IPS DF 4.7 (cell line): ENCODE measurements around the gene ADGRG1.
"Not testable (repeated sequence)": the region's sequence is repeated elsewhere in the genome, so short reads cannot be mapped to it uniquely, and the experiment has no call there.

Experiments
- DNase-seq: peaks from one replicate; pipeline ENCODE4 v3.0.0-alpha.2; 2013; ENCODE audit warnings: low spot score; ENCODE audit errors: extremely low read depth

Gene ADGRG1

DNA sequence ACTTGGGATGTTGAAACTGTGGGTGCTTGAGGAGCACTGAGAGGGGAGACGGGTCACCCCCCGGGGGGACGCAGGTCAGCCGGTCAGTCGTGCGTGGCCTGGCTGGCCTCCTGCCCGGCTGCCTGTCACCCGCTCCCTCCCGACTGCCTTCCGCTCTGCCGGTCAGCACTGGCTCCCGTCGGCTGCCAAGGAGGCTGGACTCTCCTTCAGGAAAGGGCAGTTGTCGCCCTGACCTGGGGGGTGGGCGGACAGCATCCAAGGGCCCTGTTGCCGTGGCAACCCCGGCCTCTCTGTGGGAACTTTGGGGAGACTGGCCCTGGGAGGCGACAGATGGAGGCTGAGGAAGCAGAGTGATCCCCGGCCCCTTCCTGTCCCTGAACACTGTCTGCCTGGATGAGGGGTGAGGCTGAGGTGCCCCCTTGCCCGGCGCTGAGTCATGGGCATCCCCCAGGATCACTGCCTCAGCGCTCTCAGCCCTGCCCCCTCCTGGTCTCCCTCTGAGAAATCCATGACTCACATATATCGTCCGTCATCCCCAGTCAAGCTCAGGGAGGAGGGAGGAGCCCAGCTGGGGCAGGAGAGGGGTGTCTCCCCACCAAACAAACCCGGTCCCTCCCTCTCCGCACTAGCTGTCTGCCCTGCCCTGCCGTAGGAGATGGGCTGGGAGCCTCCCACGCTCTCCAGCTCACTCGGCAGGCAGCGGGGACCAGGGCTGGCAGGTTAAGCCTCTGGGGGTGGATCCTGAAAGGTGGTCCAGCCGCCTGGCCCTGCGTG is at the start of gene ADGRG1:
Gene ADGRG1 (plus strand): TSS at position 623 of the 774 bp plus-strand sequence. CDS start 21,658 bp downstream, outside the sequence.
- DNase-seq, result no peak

- DNase-seq, result no peak
Measured at GRCh38 chr16:57579361-57579665, 49.1 kb upstream of the ADGRG1 start.

DNA sequence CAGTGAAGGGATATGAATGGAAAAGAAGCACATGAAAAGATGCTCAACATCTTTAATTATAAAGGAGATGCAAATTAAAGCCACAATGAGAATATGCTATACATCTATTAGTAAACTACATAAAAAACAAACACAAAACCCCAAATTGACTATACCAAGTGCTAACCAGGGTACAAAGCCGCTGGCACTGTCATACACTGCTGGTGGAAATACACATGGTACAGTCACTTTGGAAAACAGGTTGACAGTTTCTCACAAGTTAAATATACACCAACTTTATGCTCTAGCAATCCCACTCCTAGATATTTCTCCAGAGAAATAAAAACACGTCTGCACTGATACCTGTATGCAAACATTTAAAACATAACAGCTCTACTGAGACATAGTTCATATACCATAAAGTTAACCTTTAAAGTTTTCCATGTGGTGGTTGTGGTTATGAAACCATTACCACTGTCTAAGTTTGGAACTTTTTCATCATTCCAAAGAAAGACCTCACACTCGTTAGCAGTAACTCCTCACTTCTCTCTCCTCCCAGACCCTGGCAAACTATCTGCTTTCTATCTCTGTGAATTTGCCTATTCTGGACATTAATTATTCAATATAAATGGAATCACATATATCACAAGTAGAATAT is 43.3 kb upstream of the ADGRG1 start:
- DNase-seq, result no peak

GRCh38 chr16:57588831-57589230 is 39.6 kb upstream of the ADGRG1 start:
- DNase-seq, result no peak

DNA sequence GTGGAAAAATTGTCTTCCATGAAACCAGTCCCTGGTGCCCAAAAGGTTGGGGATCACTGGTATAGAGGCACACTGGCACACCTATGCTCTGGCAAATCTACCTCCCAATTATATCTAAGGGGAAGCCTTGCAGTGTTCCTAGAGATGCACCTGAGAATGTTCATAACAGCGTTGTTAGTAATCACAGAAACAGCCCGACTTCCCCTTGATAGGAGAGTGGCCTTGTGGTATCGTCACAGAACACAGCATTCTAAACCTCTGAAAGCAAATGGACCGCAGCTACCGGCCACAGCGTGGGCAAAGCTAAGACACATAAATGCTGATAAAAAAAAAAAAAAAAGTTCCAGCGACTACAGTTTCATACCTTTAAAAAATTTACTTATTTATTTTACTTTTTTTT is 39.1 kb upstream of the ADGRG1 start:
- no peak for DNase-seq

DNA sequence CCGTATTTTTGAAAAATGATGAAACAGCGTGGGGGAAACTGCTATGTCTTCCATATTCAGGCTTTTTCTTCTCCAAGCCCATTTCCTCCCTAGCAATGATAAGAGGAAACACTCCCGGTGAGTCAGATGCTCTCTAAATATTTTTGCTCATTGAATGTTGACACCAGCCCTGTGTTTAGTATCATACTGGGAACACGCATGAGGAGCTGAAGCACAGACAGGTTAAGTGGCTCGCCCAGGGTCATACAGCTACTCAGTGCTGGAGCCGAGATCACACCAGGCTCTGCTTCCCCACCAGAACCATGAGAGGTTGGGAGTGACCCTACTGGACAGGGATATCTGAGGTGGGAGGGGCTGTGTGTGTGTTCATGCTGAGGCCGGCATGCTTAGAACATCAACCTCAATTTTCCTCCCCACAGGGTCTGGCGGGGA is 37.8 kb upstream of the ADGRG1 start:
- DNase-seq, result no peak

DNA sequence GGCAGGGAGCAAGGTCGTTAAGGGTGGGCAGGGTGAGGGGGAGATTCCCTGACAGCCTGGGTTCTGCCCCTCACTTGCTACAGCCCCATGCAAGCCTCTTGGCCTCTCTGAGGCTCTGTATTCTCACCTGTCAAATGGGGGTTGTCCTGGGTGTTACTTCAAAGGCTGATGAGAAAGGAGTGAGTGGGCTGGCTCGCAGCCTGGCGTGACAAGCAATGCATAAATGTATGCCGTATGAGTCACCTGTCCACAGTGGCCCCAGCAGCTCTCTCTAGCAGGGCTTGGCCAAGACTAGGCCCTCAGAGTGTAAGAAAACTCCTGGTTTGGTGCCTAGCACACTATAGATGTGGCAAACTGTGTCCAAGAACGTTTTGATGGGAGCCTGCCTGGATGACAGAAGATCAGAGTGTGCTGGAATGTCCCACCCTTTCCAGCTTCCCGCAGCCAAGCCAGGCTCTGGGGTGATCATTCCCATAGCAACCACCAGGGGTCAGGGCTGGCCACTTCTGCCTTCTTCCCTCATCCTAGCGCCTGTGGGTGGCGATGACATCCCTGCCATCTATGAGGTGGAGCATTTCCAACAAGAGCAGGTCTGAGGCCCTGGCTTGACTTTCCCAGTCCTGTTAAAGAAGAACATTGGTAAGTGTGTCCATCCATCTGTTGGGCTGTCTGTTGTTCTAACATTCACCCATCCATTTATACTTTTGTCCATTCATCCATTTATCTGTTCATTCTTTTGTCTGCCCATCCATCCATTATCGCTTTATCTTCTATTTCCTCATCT is 37.2 kb upstream of the ADGRG1 start:
- DNase-seq, result no peak

- DNase-seq, result no peak
Measured at GRCh38 chr16:57591870-57592485, 36.5 kb upstream of the ADGRG1 start.

DNA sequence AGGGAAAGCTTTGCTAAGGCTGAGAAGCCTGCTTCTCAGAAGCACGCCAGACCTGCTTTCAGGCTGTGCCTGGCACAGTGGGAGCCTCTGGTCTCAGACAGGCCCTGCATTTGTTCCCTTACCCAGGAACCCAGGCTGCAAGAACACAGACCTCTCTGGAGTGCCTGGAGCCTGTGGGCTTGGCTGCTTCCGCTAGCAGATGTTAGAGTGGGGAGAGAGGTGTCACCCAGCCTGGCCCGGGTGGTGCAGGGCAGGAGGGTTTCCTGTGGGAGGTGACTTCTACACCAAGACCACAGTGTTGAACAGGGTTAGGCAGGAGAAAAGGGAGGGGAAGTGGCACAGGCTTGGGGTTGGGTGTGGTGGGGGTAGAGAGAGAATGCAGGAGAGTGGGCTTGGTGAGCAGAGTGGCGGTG is 35.8 kb upstream of the ADGRG1 start:
- DNase-seq, result no peak

DNA sequence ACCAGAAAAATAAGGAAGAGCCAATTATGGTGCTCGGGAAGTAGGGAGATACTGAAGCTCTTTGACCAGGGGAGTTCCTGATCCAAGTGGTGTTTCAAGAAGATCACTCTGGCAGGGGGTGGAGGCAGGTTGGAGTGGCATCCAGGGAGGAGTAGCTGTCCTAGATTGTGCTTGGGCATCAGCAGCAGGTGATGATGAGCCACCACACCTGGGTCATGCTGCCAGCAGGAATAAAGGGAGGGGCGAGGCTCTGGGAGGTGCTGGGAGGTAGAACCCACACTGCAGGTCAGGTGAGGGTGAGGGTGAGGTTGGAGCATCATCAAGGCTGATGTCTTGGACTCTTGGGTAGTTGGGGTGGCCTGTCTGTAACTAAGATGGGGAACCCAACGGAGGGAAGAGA is 35.4 kb upstream of the ADGRG1 start:
- DNase-seq, result no peak

DNA sequence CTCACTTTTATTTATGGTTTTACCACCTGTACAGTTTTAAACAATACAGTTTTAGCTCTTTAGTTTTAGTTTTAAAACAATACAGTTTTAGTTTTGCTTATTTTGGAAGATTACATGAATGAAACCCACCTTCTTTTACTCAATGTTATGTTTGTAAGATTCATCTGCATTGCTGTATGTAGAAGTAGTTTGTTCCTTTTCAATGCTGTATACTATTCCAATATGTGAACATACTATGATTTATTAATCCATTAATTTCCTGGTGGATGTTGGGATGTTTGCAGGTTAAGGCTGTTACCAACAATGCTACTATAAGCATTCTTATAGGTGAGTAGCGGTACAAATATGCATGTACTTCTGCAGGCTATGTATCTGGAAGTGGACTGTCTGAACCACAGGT is 34.4 kb upstream of the ADGRG1 start:
- DNase-seq, result no peak

- no peak for DNase-seq
Measured at GRCh38 chr16:57594531-57595031, 33.8 kb upstream of the ADGRG1 start.

GRCh38 chr16:57596234-57596633 is 32.2 kb upstream of the ADGRG1 start:
- DNase-seq, result not testable (repeated sequence)

- DNase-seq, result no peak
Measured at GRCh38 chr16:57598437-57598836, 30.0 kb upstream of the ADGRG1 start.

GRCh38 chr16:57600048-57600835 is 28.2 kb upstream of the ADGRG1 start:
- no peak for DNase-seq

DNA sequence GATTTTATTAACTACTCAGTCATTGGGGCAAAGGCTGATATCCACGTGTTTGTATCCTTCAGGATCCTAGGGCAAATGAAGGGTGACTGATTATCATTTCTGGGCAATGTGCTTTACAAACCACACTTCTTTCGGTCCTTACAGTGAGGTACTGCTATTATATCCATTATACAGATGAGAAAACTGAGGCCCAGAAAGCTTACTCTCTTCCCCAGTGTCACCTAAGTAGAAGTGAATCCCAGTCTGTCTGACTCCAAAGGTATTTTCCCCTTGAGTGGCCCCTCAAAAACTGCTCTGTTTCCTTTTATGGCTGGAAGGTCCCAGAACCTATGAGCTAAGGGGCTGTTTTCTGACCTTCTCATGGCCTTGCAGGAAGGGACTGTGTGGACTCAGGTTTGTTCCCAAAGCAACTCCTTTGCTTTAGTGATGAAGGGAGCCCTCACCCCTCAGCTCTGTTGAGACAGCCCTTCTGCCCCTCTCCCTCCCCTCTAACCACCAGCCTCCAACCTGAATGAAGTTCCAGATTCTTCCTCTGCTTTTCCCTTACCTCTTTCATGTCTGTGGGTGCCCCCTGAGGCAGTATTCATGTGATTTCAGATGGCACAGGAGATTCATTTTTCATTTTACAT is 27.4 kb upstream of the ADGRG1 start:
- DNase-seq, result no peak

GRCh38 chr16:57601801-57602478 is 26.5 kb upstream of the ADGRG1 start:
- no peak for DNase-seq

DNA sequence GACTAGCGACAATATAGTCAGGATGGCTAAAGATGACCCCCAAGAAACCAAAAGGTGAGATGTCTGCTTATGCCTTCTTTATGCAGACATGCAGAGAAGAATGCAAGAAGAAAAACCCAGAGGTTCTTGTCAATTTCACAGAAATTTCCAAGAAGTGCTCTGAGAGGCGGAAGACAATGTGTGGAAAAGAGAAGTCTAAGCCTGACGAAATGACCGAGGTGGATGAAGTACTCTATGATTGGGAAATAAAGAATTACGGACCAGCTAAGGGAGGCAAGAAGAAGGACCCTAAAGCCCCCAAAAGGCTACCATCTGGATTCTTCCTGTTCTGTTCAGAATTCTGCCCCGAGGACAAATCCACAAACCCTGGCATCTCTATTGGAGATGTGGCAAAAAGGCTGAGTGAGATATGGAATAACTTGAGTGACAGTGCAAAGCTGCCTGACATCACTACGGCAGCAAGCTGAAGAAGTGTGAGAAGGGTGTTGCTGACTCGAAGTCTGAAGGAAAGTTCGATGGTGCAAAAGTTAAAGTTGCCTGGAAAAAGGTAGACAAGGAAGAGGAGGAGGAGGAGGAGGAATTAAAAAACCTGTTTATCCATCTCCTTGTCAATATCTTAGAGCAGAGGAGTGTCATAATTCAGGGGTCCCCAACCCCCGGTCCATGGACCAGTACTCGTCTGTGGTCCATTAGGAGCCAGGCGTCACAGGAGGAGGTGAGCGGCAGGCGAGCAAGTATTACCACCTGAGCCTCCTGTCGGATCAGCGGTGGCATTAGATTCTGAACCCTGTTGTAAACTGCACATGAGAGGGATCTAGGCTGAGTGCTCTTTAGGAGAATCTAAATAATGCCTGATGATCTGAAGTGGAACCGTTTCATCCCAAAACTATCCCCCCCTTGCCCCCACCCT is 25.1 kb upstream of the ADGRG1 start:
- no peak for DNase-seq

DNA sequence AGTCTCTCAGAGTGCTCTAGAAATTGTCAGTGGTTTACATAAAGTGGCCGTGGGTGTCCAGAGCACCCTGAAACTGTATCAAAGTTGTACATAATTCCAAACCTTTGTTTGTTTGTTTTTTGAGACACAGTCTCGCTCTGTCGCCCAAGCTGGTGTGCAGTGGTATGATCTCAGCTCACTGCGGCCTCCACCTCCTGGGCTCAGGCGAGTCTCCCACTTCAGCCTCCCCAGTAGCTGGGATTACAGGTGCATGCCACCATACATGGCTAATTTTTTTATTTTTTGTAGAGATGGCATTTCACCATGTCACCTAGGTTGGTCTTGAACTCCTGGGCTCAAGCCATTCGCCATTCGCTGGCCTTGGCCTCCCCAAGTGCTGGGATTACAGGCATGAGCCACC is 24.3 kb upstream of the ADGRG1 start:
- no peak for DNase-seq
